Stimulated activated CD8-positive, alpha-beta memory T cell treated with anti-CD3 and anti-CD28 coated beads, Interleukin-15, amount 100 ng/mL, for 24 hours (primary cell): ENCODE results near the gene DSTYK.
"Not testable (repeated sequence)": the region's sequence is repeated elsewhere in the genome, so short reads cannot be mapped to it uniquely, and the experiment has no call there.

Experiments
- DNase-seq: peaks from one replicate; pipeline ENCODE4 v3.0.0-alpha.2; 2020; ENCODE audit warnings: low read depth

Gene DSTYK

DNA sequence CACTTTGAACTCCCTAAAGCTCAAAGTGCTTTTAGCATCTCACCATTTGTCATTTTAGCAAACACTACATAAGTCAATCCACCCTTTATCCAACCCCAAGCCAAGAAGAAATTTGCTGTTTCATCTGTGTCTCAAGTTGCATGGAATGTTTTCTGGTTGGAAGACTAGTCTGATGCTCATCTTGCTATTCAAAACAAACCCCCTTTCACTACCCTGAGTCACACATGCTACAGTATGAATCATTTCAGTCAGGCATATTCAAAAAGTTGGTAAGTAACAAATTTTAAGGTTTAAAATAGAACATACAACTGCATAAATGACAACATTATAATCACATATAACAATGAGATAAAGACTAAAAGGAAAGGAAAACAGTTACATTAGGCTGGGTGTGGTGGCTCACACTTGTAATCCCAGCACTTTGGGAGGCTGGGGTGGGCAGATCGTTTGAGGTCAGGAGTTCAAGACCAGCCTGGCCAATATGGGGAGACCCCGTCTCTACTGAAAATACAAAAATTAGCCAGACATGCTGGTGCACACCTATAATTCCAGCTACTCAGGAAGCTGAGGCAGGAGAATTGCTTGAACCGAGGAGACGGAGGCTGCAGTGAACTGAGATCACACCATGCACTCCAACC, 38.7 kb downstream of the DSTYK start:
- DNase-seq, result no peak

GRCh38 chr1:205171369-205171768, 40.1 kb downstream of the DSTYK start:
- DNase-seq, result no peak

GRCh38 chr1:205170532-205171269, 40.8 kb downstream of the DSTYK start:
- no peak for DNase-seq

DNA sequence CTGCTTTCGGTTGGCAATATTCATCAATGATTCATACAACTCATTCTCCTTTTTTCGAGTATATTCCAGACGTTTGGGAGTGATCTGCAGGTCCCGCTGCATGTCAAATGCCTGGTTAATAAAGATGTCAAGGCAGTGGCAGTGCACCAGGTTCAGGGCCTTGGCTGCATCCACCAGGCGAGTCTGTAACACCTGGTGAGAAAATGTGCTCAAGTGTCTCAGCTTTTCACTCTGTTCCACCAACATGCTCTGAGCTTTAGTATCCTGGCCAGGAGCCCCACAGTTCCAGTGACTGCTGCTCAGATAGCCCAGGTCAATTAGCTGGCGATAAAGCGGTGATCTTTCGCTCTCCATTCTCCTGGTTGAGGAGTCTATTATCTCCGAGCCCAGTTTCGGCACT, 42.3 kb downstream of the DSTYK start:
- no peak for DNase-seq

DNA sequence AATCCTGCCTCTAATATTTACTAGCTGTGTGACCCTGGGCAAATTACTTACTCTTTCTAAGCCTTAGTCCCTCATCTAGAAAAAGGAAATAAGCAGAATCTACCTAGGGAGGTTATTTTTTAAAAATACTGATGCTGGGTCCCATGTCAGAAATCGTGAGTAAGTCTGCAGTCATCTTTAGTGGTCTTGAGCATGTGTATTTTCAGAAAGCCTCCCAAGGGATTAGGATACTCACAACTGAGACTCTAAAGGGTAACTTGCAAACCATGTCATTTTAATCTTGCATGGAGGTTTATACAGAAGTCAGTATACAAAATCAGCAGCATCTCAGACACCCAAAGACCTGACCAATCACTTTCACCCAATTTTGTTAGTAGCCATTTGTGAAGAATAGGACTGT, 43.2 kb downstream of the DSTYK start:
- DNase-seq, result no peak

DNA sequence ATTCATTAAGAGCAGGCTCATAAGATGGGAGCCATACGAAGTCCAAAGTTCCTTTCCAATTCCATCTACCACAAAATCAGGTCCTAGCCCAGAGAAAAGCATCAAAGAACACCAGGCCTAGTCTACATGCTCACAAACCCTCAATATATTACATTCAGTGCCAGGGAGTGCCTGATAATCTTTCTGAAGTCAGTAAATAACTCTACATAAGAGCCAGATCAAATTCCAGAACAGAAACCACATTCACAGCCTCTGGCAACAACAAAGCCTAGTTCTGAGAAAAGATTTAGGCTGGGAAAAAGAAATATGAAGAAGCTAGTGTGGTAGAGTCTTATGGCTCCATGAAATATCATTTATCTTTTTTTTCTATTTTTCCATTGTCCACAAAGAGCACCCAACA, 49.2 kb downstream of the DSTYK start:
- no peak for DNase-seq

GRCh38 chr1:205161076-205161475, 50.4 kb downstream of the DSTYK start:
- no peak for DNase-seq

GRCh38 chr1:205158048-205158616, 53.4 kb downstream of the DSTYK start:
- no peak for DNase-seq

- DNase-seq, result not testable (repeated sequence)
Measured at GRCh38 chr1:205155665-205156377, 55.7 kb downstream of the DSTYK start.

- DNase-seq, result no peak
Measured at GRCh38 chr1:205152505-205152904, 59.0 kb downstream of the DSTYK start.

DNA sequence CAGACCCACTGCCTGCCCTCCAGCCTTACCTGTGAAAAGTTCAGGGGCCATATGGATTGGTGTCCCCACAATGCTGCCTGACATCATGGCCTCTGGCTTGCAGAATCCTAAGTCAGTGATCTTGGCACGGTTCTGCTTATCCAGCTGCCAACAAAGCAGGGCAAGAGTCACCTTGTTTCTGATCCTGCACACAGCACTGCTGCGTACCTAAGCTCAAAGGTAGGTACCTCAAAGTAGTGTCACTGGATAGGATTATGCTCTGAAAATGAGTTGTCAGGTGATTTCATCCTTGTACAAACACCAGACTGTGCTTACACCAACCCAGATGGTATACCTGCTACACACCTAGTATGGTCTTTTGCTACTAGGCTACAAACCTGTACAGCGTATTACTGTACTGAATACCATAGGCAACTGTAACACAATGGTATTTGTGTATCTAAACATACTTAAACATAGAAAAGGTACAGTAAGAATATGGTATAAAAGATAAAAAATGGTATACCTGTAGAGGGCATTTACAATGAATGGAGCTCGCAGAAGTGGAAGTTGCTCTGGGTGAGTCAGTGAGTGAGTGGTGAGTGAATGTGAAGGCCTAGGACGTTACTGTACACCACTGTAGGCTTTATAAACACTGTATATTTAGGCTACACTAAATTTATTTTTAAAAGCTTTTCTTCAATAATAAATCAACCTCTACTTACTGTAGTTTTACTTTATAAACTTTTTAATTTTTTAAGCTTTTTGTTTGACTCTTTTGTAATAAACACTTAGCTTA, 60.7 kb downstream of the DSTYK start:
- DNase-seq, result no peak

GRCh38 chr1:205147191-205147835, 64.2 kb downstream of the DSTYK start:
- no peak for DNase-seq

DNA sequence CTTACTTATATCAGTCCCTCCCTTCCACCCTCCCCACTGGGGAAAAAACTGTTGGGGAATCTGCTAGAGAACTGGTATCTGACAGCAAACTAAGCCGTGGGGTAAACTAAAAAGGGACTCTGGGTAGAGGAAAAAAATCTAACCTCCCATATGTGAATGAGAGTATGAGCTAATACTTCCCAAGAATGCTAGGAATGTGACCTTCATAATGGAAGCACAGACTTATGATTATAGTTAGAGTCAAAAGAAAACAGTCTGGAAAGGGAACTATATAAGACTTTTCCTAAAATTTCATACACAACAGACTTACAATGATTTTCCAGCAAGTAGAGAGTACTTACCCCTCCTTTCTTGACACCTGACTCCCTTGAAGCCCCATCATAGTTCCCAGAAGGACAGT, 66.8 kb downstream of the DSTYK start:
- no peak for DNase-seq

DNA sequence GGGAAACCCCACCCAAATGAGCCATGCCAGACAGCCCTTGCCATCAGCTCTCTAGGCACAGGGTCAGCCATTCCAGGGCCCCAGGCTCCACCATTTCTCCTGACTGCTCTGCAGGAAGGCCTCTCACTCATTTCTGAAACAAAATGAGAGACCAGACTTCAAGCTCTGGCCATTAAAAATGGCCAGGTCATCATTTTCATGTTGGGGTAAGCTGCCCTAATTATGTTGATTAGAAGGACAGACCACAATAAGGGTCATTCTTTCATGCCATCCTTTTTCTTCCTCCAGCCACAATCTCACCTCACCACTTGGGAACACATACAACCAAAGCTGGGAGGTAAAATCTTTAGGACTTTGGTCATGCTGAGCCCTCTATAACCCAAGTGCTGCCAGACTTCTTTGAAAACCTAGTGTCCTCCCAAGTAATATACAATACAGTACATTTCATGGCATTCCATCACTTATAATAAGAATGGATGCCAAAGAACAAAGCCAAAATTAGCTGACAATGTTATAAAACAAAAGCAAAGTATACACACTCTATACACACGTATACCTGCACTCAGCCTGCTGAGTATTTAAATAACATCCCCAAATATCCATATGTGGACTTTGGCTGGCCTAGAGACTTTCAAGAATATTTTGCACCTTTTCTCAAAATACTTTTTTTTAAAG, 67.3 kb downstream of the DSTYK start:
- no peak for DNase-seq

DNA sequence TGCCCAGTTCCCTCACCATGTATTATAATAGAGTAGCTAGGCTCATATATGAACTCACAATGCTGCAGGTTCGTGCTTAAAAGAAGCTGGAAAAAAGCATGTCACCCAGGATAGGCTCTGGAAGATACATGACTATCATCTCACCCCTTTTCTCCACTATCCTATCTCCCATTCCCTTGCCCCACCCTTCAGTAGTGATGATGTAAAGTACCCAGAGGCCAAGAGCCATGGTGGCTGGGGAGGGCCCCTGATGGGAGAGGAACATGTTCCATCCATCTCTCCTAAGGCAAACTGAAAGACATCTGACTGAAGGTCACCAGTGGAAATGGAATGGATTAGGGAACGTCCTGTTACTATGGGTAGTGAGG, 69.4 kb downstream of the DSTYK start:
- no peak for DNase-seq

DNA sequence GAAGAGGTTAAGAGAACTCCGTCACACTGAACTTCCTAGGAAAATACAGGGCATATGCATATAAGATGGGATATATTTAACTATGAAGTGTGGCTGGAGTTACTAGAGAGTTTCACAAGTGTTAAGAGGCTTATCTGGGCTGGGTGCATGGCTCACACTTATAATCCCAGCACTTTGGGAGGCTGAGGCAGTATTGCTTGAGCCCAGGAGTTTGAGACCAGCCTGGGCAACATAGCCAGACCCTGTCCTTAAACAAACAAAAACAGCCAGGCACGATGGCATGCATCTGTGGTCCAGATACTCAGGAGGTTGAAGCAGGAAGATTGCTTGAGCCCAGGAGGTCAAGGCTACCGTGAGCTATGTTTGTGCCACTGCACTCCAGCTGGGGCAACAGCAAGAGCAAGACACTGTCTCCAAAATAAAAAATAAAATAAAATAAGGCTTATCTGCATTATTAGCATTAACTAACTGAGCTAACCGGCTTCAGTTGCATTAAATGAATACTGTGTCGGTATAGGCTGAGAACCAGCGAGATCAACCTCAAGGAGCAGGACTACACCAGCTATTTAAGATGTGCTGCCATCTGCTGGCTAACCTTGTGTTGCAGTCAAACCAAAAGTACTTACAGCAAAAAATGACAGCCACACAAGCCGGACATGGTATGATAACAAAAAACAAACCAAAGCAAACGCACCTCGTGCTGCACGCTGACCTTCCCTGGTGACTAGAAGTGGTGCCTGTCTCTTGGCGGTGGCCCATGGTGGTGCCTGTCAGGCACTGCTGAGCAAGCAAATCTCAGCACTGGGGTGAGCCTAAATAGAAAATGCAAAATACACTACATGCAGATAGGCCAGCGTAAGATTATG, 70.0 kb downstream of the DSTYK start:
- peak; percentile 29 for DNase-seq

- DNase-seq, result no peak
Measured at GRCh38 chr1:205140113-205140512, 71.4 kb downstream of the DSTYK start.

DNA sequence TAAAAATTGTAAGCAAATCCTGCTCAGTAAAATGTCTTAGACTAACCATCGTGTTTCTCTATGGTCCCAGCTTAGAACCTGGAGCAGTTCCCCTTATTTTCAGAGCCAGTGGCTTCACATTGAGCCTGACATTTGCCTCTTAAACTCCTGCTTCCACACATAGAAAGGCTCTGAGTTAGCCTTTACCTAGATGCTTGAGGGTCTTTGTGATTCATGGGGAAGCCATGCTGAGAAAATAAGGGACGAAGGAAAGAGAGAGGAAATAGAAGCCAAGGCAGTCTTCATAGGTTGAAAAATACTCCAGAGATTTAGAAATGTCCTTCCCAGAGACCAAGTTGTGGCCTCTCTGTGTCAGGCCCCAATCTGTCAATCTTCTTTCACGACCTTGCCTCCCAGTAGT, 73.6 kb downstream of the DSTYK start:
- no peak for DNase-seq

DNA sequence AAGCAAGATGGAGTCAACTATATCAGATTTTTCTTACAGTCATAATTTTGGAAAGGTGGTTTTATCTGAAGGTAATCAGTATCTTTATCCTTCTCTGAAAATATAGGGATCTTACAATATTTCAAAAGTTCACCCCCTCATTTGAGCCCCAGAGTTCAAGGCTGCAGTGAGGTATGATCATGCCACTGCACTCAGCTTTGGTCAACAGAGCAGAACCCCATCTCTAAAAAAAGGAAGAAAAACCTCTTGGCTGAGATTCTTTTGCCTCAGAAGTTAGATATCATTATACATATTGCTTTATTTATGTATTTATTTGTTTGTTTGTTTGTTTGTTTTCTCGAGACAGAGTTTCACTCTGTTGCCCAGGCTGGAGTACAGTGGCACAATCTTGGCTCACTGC, 78.2 kb downstream of the DSTYK start:
- no peak for DNase-seq

GRCh38 chr1:205129447-205130029, 82.0 kb downstream of the DSTYK start:
- no peak for DNase-seq
